Body of pancreas (tissue), 4 donors: ENCODE results near the gene SLC2A10. TPM values are rescaled to one million over a fixed set of nuclear protein-coding genes. Genes with fewer than 3 reads are reported as not detected.

ENCODE experiments used
- ATAC-seq: fragments of 150-250 bp; one replicate; pipeline ENCODE4 v1.9.1; 2016
- DNase-seq, 4 donors: peaks; one replicate each; pipeline ENCODE4 v3.0.0-alpha.2; 2019
- H3K27ac ChIP-seq, 4 donors: fragments of 200-600 bp; sonication (generic); 1 replicate in 3 of 4; 2 replicates in 1 of 4; pipeline versions ENCODE4 v1.5.1 to v1.6.1; 2016 to 2019; ENCODE audit warnings: mild to moderate bottlenecking in 1 of 4, mixed read lengths in 1 of 4, moderate library complexity in 1 of 4
- H3K27me3 ChIP-seq, 2 donors: fragments of 200-600 bp; sonication (generic); one replicate each; pipeline ENCODE4 v1.6.0; 2016; ENCODE audit warnings: mild to moderate bottlenecking in 1 of 2
- H3K36me3 ChIP-seq, 2 donors: fragments of 200-600 bp; sonication (generic); replicated peaks in 1 of 2; 2 replicates each; pipeline ENCODE4 v1.5.1; 2016; ENCODE audit warnings: low read depth in 2 of 2; ENCODE audit not compliant: insufficient read depth in 1 of 2
- H3K4me1 ChIP-seq: fragments of 200-600 bp; sonication (generic); one replicate; pipeline ENCODE4 v1.6.0; 2016
- H3K4me3 ChIP-seq, 2 donors: fragments of 200-600 bp; sonication (generic); 1 replicate in 1 of 2; 2 replicates in 1 of 2; pipeline ENCODE4 v1.5.1; 2016 to 2019
- H3K9me3 ChIP-seq, 3 donors: fragments of 200-600 bp; sonication (generic); 1 replicate in 2 of 3; 2 replicates in 1 of 3; pipeline ENCODE4 v1.5.1; 2016
- CTCF ChIP-seq, 7 experiments: fragments of 450-650 bp in 4 of 7; fragments of 200-600 bp in 3 of 7; sonication (generic) in 3 of 7; IDR thresholded peaks; one replicate each; pipeline ENCODE4 v1.5.1; 2016 to 2019; ENCODE audit warnings: antibody characterized with exemption in 7 of 7
- POLR2A ChIP-seq, 3 donors: fragments of 450-650 bp; IDR thresholded peaks; one replicate each; pipeline ENCODE4 v1.6.1; 2016; ENCODE audit warnings: antibody characterized with exemption in 3 of 3, mild to moderate bottlenecking in 2 of 3
- WGBS, 2 donors: methylation state at CpG; one replicate each; pipeline ENCODE4 v1.1.5; 2017; 5-methylcytosine and 5-hydroxymethylcytosine counted together
- intact Hi-C: fragments of 100-400 bp; cut with DNase I; formaldehyde crosslinking; loops from one replicate; pipeline ENCODE4 v1.15.1; 2023
- total RNA-seq, 2 donors: library from RNA; depleted of rRNA; stranded (reverse); fragments of >200 nt; gene quantifications; one replicate each; pipeline ENCODE4 v1.1.0, GENCODE V29; 2016

The SLC2A10 gene
- total RNA-seq, 2 donors from 2014 or later, result 12.2 to 95.3 TPM

DNA sequence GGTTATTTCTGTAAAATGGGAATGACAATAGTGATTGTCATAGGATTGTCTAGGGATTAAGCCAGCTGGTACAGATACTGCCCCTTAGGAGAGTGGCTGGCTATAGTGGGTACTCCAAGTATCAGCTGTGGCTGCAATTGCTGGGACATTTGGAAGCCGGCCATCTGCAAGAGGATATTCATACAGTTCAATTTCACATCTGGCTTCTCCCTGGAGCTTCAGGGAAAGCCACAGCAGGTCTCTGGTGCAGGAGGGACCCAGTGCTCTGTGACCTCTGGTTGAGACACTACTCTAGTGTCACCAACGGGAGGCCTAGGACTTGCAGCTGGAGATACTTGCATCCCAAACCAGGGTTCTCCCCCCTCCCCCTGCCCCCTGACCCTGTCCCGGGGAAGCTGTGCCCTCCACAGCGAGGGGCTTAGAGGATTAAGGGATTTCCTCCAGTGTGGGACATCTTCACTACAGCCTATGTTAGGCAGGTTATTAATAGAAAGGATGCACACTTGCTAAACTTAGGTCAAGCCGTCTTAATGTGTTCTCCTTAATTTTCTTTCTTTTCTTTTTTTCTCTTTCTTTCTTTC is 2.7 kb downstream of the SLC2A10 start:
- peaks cover 59% of the 10 kb centered on the region for H3K4me1 ChIP-seq
- H3K27ac ChIP-seq, result no peak overlapping the region
- no peaks in the 10 kb centered on the region for H3K36me3 ChIP-seq
- intact Hi-C loops, result no loop called here
- H3K4me3 ChIP-seq, result no peak overlapping the region
- TF ChIP-seq POLR2A (IDR thresholded peaks at IDR 0.05), result no peak
- TF ChIP-seq CTCF (IDR thresholded peaks at IDR 0.05), result no peak
- no peaks in the 10 kb centered on the region for H3K9me3 ChIP-seq
- WGBS, 2 donors, result 83 to 86% methylated on average over 4 to 5 of the region's 5 CpGs
- H3K27me3 ChIP-seq, result no peaks in the 10 kb centered on the region
- no peak for ATAC-seq
- no peak for DNase-seq

GRCh38 chr20:46713957-46714834 is 4.7 kb downstream of the SLC2A10 start:
- intact Hi-C loops, result no loop called here
- peaks cover 56% of the 10 kb centered on the region for H3K4me1 ChIP-seq
- no peak overlapping the region for H3K4me3 ChIP-seq
- no peaks in the 10 kb centered on the region for H3K36me3 ChIP-seq
- H3K9me3 ChIP-seq, result no peaks in the 10 kb centered on the region
- no peak for ATAC-seq
- DNase-seq, result no peak
- H3K27ac ChIP-seq, result no peak overlapping the region
- TF ChIP-seq POLR2A (IDR thresholded peaks at IDR 0.05) (no peak), CTCF (IDR thresholded peaks at IDR 0.05) (no peak)
- no peaks in the 10 kb centered on the region for H3K27me3 ChIP-seq
- 71 to 72% methylated on average over 10 to 15 of the region's 15 CpGs for WGBS, 2 donors

DNA sequence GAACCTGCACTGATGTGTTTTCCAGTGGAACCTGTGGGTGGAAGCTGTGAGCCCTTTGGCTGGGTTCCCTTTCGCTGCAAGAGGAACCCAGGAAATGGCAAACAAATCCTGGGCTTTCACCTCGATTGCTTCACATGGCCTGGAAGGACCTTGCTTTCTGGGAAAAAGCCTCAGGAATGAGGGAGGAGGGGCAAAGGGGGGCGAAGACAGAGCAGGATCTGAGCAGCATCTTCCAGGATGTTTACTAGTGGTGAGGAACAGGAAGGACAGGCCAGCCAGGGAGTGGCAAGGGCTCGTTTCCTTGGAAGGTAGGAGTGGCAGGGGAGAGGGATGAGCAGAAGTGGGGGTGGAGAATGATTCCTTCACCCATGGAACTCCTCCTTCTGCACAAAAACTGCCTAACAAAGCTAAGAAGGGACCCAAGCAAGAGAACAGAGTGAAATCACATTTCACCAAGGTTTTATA is 5.9 kb downstream of the SLC2A10 start:
- TF ChIP-seq POLR2A (IDR thresholded peaks at IDR 0.05) (no peak), CTCF (IDR thresholded peaks at IDR 0.05) (no peak)
- Histone ChIP-seq H3K36me3 (peaks cover 0 to 6% of the 10 kb centered on the region in 2 donors), H3K4me1 (peaks cover 53% of the 10 kb centered on the region), H3K4me3 (no peak overlapping the region), H3K9me3 (no peaks in the 10 kb centered on the region), H3K27me3 (no peaks in the 10 kb centered on the region), H3K27ac (peak overlapping the region in 1 of 4 donors; percentile 40)
- ATAC-seq, result peak; percentile 34
- DNase-seq, result peak in 2 of 4 donors; percentile 37 to 46
- intact Hi-C loops, result no loop called here
- 35 to 44% methylated on average over 4 of the region's 4 CpGs for WGBS, 2 donors

DNA sequence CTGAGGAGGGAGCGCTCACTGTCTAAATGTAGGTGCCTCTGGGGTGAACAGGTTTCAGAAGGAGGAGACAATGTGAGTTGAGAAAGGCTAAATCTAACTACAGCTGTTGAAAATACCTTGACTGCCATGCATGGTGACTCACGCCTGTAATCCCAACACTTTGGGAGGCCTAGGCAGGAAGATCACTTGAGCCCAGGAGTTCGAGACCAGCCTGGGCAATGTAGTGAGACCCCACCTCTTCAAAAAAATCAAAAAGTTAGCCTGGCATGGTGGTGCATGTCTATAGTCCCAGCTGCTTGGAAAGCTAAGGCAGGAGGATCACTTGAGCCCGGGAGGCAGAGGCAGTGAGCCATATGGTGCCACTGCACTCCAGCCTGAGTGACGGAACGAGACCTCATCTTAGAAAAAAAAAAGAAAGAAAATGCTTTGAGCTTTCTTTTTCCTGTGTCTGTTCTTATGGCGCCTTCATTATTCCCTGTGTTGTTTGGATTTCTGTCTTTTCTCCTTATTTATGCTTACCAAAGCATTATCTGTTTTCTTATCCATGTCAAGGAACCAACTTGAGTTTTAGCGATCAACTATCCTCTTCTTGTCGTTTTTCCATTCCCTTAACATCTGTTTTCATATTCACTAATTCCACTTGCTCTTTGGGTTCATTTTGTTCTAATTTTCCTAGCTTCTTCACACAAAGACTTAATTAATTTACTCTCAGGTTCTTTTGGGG is 8.5 kb downstream of the SLC2A10 start:
- no peak overlapping the region for H3K27ac ChIP-seq

More for the DNA sequence above, 8.5 kb downstream of the SLC2A10 start:
- DNase-seq (no peak), ATAC-seq (no peak)
- intact Hi-C loops, result no loop called here
- Histone ChIP-seq H3K36me3 (peaks cover 0 to 7% of the 10 kb centered on the region in 2 donors), H3K4me1 (peaks cover 41% of the 10 kb centered on the region), H3K4me3 (no peak overlapping the region), H3K9me3 (no peaks in the 10 kb centered on the region), H3K27me3 (no peaks in the 10 kb centered on the region)
- 88 to 95% methylated on average over 9 of the region's 9 CpGs for WGBS, 2 donors
- no peak for TF ChIP-seq POLR2A (IDR thresholded peaks at IDR 0.05)
- TF ChIP-seq CTCF (IDR thresholded peaks at IDR 0.05), result no peak
